Measurements from ENCODE around the gene RELT.

- TF ChIP-seq, protein P1, sequence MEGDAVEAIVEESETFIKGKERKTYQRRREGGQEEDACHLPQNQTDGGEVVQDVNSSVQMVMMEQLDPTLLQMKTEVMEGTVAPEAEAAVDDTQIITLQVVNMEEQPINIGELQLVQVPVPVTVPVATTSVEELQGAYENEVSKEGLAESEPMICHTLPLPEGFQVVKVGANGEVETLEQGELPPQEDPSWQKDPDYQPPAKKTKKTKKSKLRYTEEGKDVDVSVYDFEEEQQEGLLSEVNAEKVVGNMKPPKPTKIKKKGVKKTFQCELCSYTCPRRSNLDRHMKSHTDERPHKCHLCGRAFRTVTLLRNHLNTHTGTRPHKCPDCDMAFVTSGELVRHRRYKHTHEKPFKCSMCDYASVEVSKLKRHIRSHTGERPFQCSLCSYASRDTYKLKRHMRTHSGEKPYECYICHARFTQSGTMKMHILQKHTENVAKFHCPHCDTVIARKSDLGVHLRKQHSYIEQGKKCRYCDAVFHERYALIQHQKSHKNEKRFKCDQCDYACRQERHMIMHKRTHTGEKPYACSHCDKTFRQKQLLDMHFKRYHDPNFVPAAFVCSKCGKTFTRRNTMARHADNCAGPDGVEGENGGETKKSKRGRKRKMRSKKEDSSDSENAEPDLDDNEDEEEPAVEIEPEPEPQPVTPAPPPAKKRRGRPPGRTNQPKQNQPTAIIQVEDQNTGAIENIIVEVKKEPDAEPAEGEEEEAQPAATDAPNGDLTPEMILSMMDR (IDR thresholded peaks at IDR 0.05; ENCODE audit: low read length): no peak
- no peak for TF ChIP-seq EZH2 (IDR thresholded peaks at IDR 0.05; ENCODE audit: borderline replicate concordance, low read length)
Measured at GRCh38 chr11:73406619-73407018, 30.4 kb downstream of the RELT start.
